CD4-positive, alpha-beta memory T cell (primary cell): Measurements from ENCODE around the gene ZIC3. TPM values are rescaled to one million over a fixed set of nuclear protein-coding genes. Genes with fewer than 3 reads are reported as not detected.
A peak's percentile ranks its signal among the peaks of the same experiment; 100 is the strongest.

Experiments
- CTCF ChIA-PET: fragments of 350-600 bp; sonication (Branson Sonifier 250); formaldehyde crosslinking; loops from one replicate; lab custom pipeline; 2021; ENCODE audit warnings: inconsistent platforms; ENCODE audit not compliant: partially characterized antibody; lab: Charles Lee
- POLR2A ChIA-PET: fragments of 350-600 bp; sonication (Branson Sonifier 250); formaldehyde crosslinking; loops from one replicate; lab custom pipeline; 2021; ENCODE audit not compliant: partially characterized antibody; lab: Charles Lee
- DNase-seq, 5 donors: peaks; one replicate each; pipeline versions ENCODE4 v3.0.0 to v3.0.0-alpha.2; 2020 to 2022; ENCODE audit warnings: mixed read lengths in 1 of 5
- H3K27ac ChIP-seq: one replicate; pipeline ENCODE4 v1.7.0; 2013; ENCODE audit warnings: low read depth, low read length
- H3K27me3 ChIP-seq: 2 replicates; pipeline ENCODE4 v1.7.0; 2013; ENCODE audit warnings: mild to moderate bottlenecking, low read length, moderate library complexity; ENCODE audit not compliant: insufficient read depth
- H3K36me3 ChIP-seq: 2 replicates; pipeline ENCODE4 v1.7.0; 2013; ENCODE audit warnings: mild to moderate bottlenecking, low read length, moderate library complexity; ENCODE audit not compliant: insufficient read depth
- H3K4me1 ChIP-seq: 2 replicates; pipeline ENCODE4 v1.7.0; 2013; ENCODE audit warnings: mild to moderate bottlenecking, low read length, moderate library complexity; ENCODE audit not compliant: insufficient read depth
- H3K4me3 ChIP-seq, 2 donors: one replicate each; pipeline ENCODE4 v1.7.0; 2013; ENCODE audit warnings: low read length in 2 of 2, mild to moderate bottlenecking in 1 of 2
- H3K9me3 ChIP-seq, 2 donors: one replicate each; pipeline ENCODE4 v1.7.0; 2013; ENCODE audit warnings: low read length in 2 of 2, control low read depth in 1 of 2; ENCODE audit not compliant: control insufficient read depth in 1 of 2
- H3K27ac Mint-ChIP-seq, 7 donors: one replicate each; pipeline ENCODE4 v1.8.0; 2020 to 2021; ENCODE audit warnings: mixed read lengths in 7 of 7, mild to moderate bottlenecking in 6 of 7, inconsistent platforms in 3 of 7, moderate library complexity in 3 of 7
- H3K27me3 Mint-ChIP-seq, 2 donors: one replicate each; pipeline ENCODE4 v1.8.0; 2020 to 2021; ENCODE audit warnings: mixed read lengths in 2 of 2
- H3K36me3 Mint-ChIP-seq, 2 donors: one replicate each; pipeline ENCODE4 v1.8.0; 2020 to 2021; ENCODE audit warnings: mixed read lengths in 2 of 2, inconsistent platforms in 1 of 2, mild to moderate bottlenecking in 1 of 2
- H3K4me1 Mint-ChIP-seq, 4 donors: one replicate each; pipeline ENCODE4 v1.8.0; 2020 to 2021; ENCODE audit warnings: mixed read lengths in 4 of 4, mild to moderate bottlenecking in 1 of 4
- H3K4me3 Mint-ChIP-seq, 8 donors: one replicate each; pipeline ENCODE4 v1.8.0; 2020 to 2021; ENCODE audit warnings: mixed read lengths in 8 of 8, mild to moderate bottlenecking in 7 of 8, moderate library complexity in 6 of 8, inconsistent platforms in 3 of 8
- H3K9me3 Mint-ChIP-seq, 8 donors: one replicate each; pipeline ENCODE4 v1.8.0; 2020 to 2021; ENCODE audit warnings: mixed read lengths in 8 of 8, mild to moderate bottlenecking in 5 of 8, inconsistent platforms in 3 of 8, moderate library complexity in 1 of 8
- intact Hi-C: fragments of 100-400 bp; cut with micrococcal nuclease; formaldehyde crosslinking; loops from one replicate; pipeline ENCODE4 v1.15.1; 2023
- polyA plus RNA-seq, 2 donors: library from polyadenylated mRNA; unstranded; fragments of 300-500 nt; fragmentation: Illumina TruSeq; gene quantifications; one replicate each; pipeline ENCODE4 v1.2.3, GENCODE V29; 2021
- total RNA-seq, 2 experiments: library from RNA; stranded (reverse); gene quantifications; one replicate each; pipeline ENCODE4 v1.2.3, GENCODE V29; 2021

Gene ZIC3
- total and polyA plus RNA-seq, 4 experiments from 2014 or later: not detected

- H3K27me3 ChIP-seq: peaks cover 1% of the 10 kb centered on the region
- Mint-ChIP-seq H3K27ac (peak overlapping the region in 1 of 7 donors; percentile 55), H3K27me3 (peaks cover 26 to 29% of the 10 kb centered on the region in 2 donors), H3K4me3 (peak overlapping the region; percentile 39 to 73 (median 66)), H3K36me3 (peaks cover 0 to 5% of the 10 kb centered on the region in 2 donors), H3K4me1 (peaks cover 7 to 16% (median 12%) of the 10 kb centered on the region in 4 donors), H3K9me3 (peaks cover 0 to 8% (median 5%) of the 10 kb centered on the region in 8 donors)
- H3K4me3 ChIP-seq: no peak overlapping the region
- intact Hi-C loops: no loop called here
- CTCF ChIA-PET: no interaction called here
- DNase-seq: no peak
- POLR2A ChIA-PET: no interaction called here
- H3K4me1 ChIP-seq: no peaks in the 10 kb centered on the region
- no peaks in the 10 kb centered on the region for H3K9me3 ChIP-seq
- H3K27ac ChIP-seq: no peak overlapping the region
- H3K36me3 ChIP-seq: no peaks in the 10 kb centered on the region
These were observed 1.1 kb downstream of the ZIC3 start for GRCh38 chrX:137566746-137567679.

- Histone ChIP-seq H3K27me3 (peaks cover 3% of the 10 kb centered on the region), H3K4me3 (no peak overlapping the region), H3K27ac (no peak overlapping the region), H3K9me3 (no peaks in the 10 kb centered on the region), H3K4me1 (no peaks in the 10 kb centered on the region), H3K36me3 (no peaks in the 10 kb centered on the region)
- Mint-ChIP-seq H3K4me1 (peaks cover 7 to 16% (median 12%) of the 10 kb centered on the region in 4 donors), H3K9me3 (peaks cover 0 to 9% (median 5%) of the 10 kb centered on the region in 8 donors), H3K27me3 (peaks cover 29 to 33% of the 10 kb centered on the region in 2 donors), H3K4me3 (peak overlapping the region in 7 of 8 donors; percentile 25 to 73 (median 69)), H3K36me3 (peaks cover 0 to 5% of the 10 kb centered on the region in 2 donors), H3K27ac (no peak overlapping the region)
- intact Hi-C loops: no loop called here
- POLR2A ChIA-PET: no interaction called here
- no peak for DNase-seq
- CTCF ChIA-PET: no interaction called here
These were observed 1.8 kb downstream of the ZIC3 start for GRCh38 chrX:137567682-137568232.

- ChIA-PET CTCF (no interaction called here), POLR2A (no interaction called here)
- Mint-ChIP-seq H3K36me3 (peaks cover 0 to 5% of the 10 kb centered on the region in 2 donors), H3K4me1 (peaks cover 7 to 16% (median 12%) of the 10 kb centered on the region in 4 donors), H3K9me3 (peaks cover 0 to 14% (median 4%) of the 10 kb centered on the region in 8 donors), H3K27me3 (peaks cover 25 to 31% of the 10 kb centered on the region in 2 donors), H3K27ac (peak overlapping the region in 1 of 7 donors; percentile 13), H3K4me3 (peak overlapping the region in 6 of 8 donors; percentile 6 to 60 (median 46))
- no peaks in the 10 kb centered on the region for H3K9me3 ChIP-seq
- intact Hi-C loops: no loop called here
- peaks cover 3% of the 10 kb centered on the region for H3K27me3 ChIP-seq
- H3K36me3 ChIP-seq: no peaks in the 10 kb centered on the region
- no peaks in the 10 kb centered on the region for H3K4me1 ChIP-seq
- DNase-seq: no peak
- no peak overlapping the region for H3K27ac ChIP-seq
- H3K4me3 ChIP-seq: no peak overlapping the region
These were observed 3.0 kb downstream of the ZIC3 start for GRCh38 chrX:137568741-137569469.

- peaks cover 25 to 29% of the 10 kb centered on the region in 2 donors for H3K27me3 Mint-ChIP-seq
These were observed 3.6 kb downstream of the ZIC3 start for GRCh38 chrX:137569470-137569891.

GRCh38 chrX:137573324-137574101 is 7.6 kb downstream of the ZIC3 start:
- ChIA-PET CTCF (no interaction called here), POLR2A (no interaction called here)
- peaks cover 22 to 26% of the 10 kb centered on the region in 2 donors for H3K27me3 Mint-ChIP-seq
- DNase-seq: no peak
- no peaks in the 10 kb centered on the region for H3K9me3 ChIP-seq
- no peak overlapping the region for H3K27ac ChIP-seq
- no peak overlapping the region for H3K27ac Mint-ChIP-seq
- H3K9me3 Mint-ChIP-seq: peaks cover 0 to 14% (median 4%) of the 10 kb centered on the region in 8 donors
- H3K36me3 Mint-ChIP-seq: no peaks in the 10 kb centered on the region
- intact Hi-C loops: no loop called here
- no peaks in the 10 kb centered on the region for H3K36me3 ChIP-seq
- H3K4me1 ChIP-seq: no peaks in the 10 kb centered on the region
- H3K4me1 Mint-ChIP-seq: peaks cover 0 to 4% (median under 1%) of the 10 kb centered on the region in 4 donors
- no peak overlapping the region for H3K4me3 ChIP-seq
- H3K4me3 Mint-ChIP-seq: no peak overlapping the region
- peaks cover 3% of the 10 kb centered on the region for H3K27me3 ChIP-seq

More at GRCh38 chrX:137569470-137569891, 3.6 kb downstream of the ZIC3 start:
- peaks cover 7 to 16% (median 12%) of the 10 kb centered on the region in 4 donors for H3K4me1 Mint-ChIP-seq
- H3K27ac Mint-ChIP-seq: peak overlapping the region in 1 of 7 donors; percentile 13
- H3K4me1 ChIP-seq: no peaks in the 10 kb centered on the region
- DNase-seq: no peak
- H3K9me3 ChIP-seq: no peaks in the 10 kb centered on the region
- intact Hi-C loops: no loop called here
- H3K27me3 ChIP-seq: peaks cover 3% of the 10 kb centered on the region
- POLR2A ChIA-PET: no interaction called here
- no peak overlapping the region for H3K27ac ChIP-seq
- peaks cover 0 to 5% of the 10 kb centered on the region in 2 donors for H3K36me3 Mint-ChIP-seq
- no peak overlapping the region for H3K4me3 ChIP-seq
- peak overlapping the region in 1 of 8 donors; percentile 3 for H3K4me3 Mint-ChIP-seq
- no peaks in the 10 kb centered on the region for H3K36me3 ChIP-seq
- CTCF ChIA-PET: no interaction called here
- peaks cover 0 to 14% (median 4%) of the 10 kb centered on the region in 8 donors for H3K9me3 Mint-ChIP-seq

GRCh38 chrX:137574102-137574783 is 8.3 kb downstream of the ZIC3 start:
- no peaks in the 10 kb centered on the region for H3K9me3 ChIP-seq
- CTCF ChIA-PET: no interaction called here
- H3K36me3 ChIP-seq: no peaks in the 10 kb centered on the region
- H3K36me3 Mint-ChIP-seq: no peaks in the 10 kb centered on the region
- H3K4me3 ChIP-seq: no peak overlapping the region
- POLR2A ChIA-PET: no interaction called here
- peaks cover 0 to 1% (median 0%) of the 10 kb centered on the region in 4 donors for H3K4me1 Mint-ChIP-seq
- intact Hi-C loops: no loop called here
- no peaks in the 10 kb centered on the region for H3K4me1 ChIP-seq
- no peak overlapping the region for H3K4me3 Mint-ChIP-seq
- no peak overlapping the region for H3K27ac ChIP-seq
- H3K27ac Mint-ChIP-seq: no peak overlapping the region
- peaks cover 3% of the 10 kb centered on the region for H3K27me3 ChIP-seq
- no peak for DNase-seq
- peaks cover 0 to 14% (median 3%) of the 10 kb centered on the region in 8 donors for H3K9me3 Mint-ChIP-seq
- peaks cover 19 to 23% of the 10 kb centered on the region in 2 donors for H3K27me3 Mint-ChIP-seq
